GM12878 (cell line): ENCODE results near the gene SH3BP5. TPM values are rescaled to one million over a fixed set of nuclear protein-coding genes. Genes with fewer than 3 reads are reported as not detected.

ENCODE experiments used
- ATAC-seq: fragments of 200-7000 bp; cut with Tn5 transposase; 3 replicates; pipeline ENCODE4 v1.9.1; 2020; ENCODE audit warnings: mild to moderate bottlenecking, moderate library complexity
- BruUV-seq: library from RNA; stranded (reverse); fragments of 400-500 nt; replicated peaks from 2 replicates; lab custom pipeline; 2021; lab: Mats Ljungman, UMichigan
- CTCF ChIA-PET: fragments of 300-600 bp; sonication (Branson Sonifier 250); formaldehyde crosslinking; extraction: SDS; loops from one replicate; lab custom pipeline; 2021; ENCODE audit warnings: inconsistent platforms; lab: Yijun Ruan, JAX
- POLR2A ChIA-PET: fragments of 350-600 bp; formaldehyde crosslinking; extraction: SDS; loops from one replicate; lab custom pipeline; 2021; ENCODE audit warnings: inconsistent platforms; lab: Charles Lee
- RAD21 ChIA-PET: fragments of 300-600 bp; sonication (Branson Sonifier 250); formaldehyde crosslinking; loops from one replicate; lab custom pipeline; 2023; ENCODE audit warnings: antibody characterized with exemption; ENCODE audit not compliant: unreplicated experiment; lab: Charles Lee
- SMC1A ChIA-PET: fragments of 300-600 bp; sonication (Branson Sonifier 250); formaldehyde crosslinking; loops from one replicate; lab custom pipeline; 2023; ENCODE audit not compliant: unreplicated experiment, uncharacterized antibody; lab: Charles Lee
- DNase-seq: peaks from one replicate; pipeline ENCODE4 v3.0.0-alpha.2; 2011; ENCODE audit warnings: low read depth, low spot score
- FAIRE-seq: peaks from 3 replicates; lab custom pipeline; 2011; peaks lifted over from hg19 to GRCh38; lab: Jason Lieb, UNC
- H2AFZ ChIP-seq: 2 replicates; pipeline ENCODE4 v1.6.0; 2011; ENCODE audit warnings: low read depth, low read length, control low read depth; ENCODE audit not compliant: control insufficient read depth
- H3K27ac ChIP-seq: 2 replicates; pipeline ENCODE4 v1.5.1; 2011; ENCODE audit warnings: control low read depth; ENCODE audit not compliant: control insufficient read depth, insufficient read depth
- H3K27me3 ChIP-seq, 2 experiments: replicated peaks in 1 of 2; 2 replicates each; pipeline versions ENCODE4 v1.6.0 to v1.6.1; 2011; ENCODE audit warnings: low read length in 1 of 2; ENCODE audit not compliant: control insufficient read depth in 2 of 2, insufficient read depth in 2 of 2
- H3K36me3 ChIP-seq, 2 experiments: 2 replicates each; pipeline ENCODE4 v1.5.1; 2011; ENCODE audit warnings: low read length in 1 of 2; ENCODE audit not compliant: control insufficient read depth in 2 of 2, insufficient read depth in 2 of 2
- H3K4me1 ChIP-seq: 2 replicates; pipeline ENCODE4 v1.6.1; 2011; ENCODE audit warnings: mild to moderate bottlenecking, low read length, moderate library complexity, mixed read lengths; ENCODE audit not compliant: control insufficient read depth, insufficient read depth
- H3K4me2 ChIP-seq: 2 replicates; pipeline ENCODE4 v1.6.0; 2011; ENCODE audit warnings: control low read depth; ENCODE audit not compliant: control insufficient read depth, insufficient read depth
- H3K4me3 ChIP-seq: fragments of 200-600 bp; sonication (generic); 2 replicates; pipeline ENCODE4 v1.5.1; 2016
- H3K79me2 ChIP-seq: 2 replicates; pipeline ENCODE4 v1.6.0; 2011; ENCODE audit warnings: low read length; ENCODE audit not compliant: control insufficient read depth, insufficient read depth
- H3K9ac ChIP-seq: 2 replicates; pipeline ENCODE4 v1.8.0; 2011; ENCODE audit warnings: low read length, control low read depth, mixed read lengths; ENCODE audit not compliant: control insufficient read depth, insufficient read depth
- H3K9me3 ChIP-seq: replicated peaks from 3 replicates; pipeline ENCODE4 v1.5.1; 2011; ENCODE audit warnings: mild to moderate bottlenecking, low read length; ENCODE audit not compliant: control insufficient read depth, insufficient read depth
- H4K20me1 ChIP-seq: 2 replicates; pipeline ENCODE4 v1.6.0; 2011; ENCODE audit not compliant: control insufficient read depth, insufficient read depth
- BMI1 ChIP-seq: fragments of 450-650 bp; IDR thresholded peaks from 2 replicates; pipeline ENCODE4 v1.6.1; 2016; ENCODE audit warnings: mild to moderate bottlenecking, moderate library complexity, borderline replicate concordance
- CHD4 ChIP-seq: fragments of 200-600 bp; sonication (generic); IDR thresholded peaks from 2 replicates; pipeline ENCODE4 v1.6.1; 2016; ENCODE audit warnings: mild to moderate bottlenecking
- CREM ChIP-seq: IDR thresholded peaks from 2 replicates; pipeline ENCODE4 v1.6.1; 2014; ENCODE audit warnings: antibody characterized with exemption, low read depth
- EP300 ChIP-seq, 2 experiments: fragments of 150-350 bp in 1 of 2; IDR thresholded peaks; 2 replicates each; pipeline ENCODE4 v1.6.1; 2011 to 2012; ENCODE audit warnings: low read depth in 2 of 2, low read length in 2 of 2, borderline replicate concordance in 1 of 2, improper control_type of control experiment in 1 of 2, inconsistent platforms in 1 of 2; ENCODE audit not compliant: control insufficient read depth in 1 of 2
- NFYB ChIP-seq: IDR thresholded peaks from 2 replicates; pipeline ENCODE4 v1.6.1; 2011; ENCODE audit warnings: low read depth, mild to moderate bottlenecking, low read length, improper control_type of control experiment, moderate library complexity; ENCODE audit not compliant: insufficient read depth
- RFX5 ChIP-seq: IDR thresholded peaks from 2 replicates; pipeline ENCODE4 v1.6.1; 2011; ENCODE audit warnings: low read depth, low read length, improper control_type of control experiment
- SMAD1 ChIP-seq: fragments of 450-650 bp; IDR thresholded peaks from 2 replicates; pipeline ENCODE4 v1.6.1; 2018; ENCODE audit warnings: mild to moderate bottlenecking, low read depth; ENCODE audit not compliant: partially characterized antibody
- SPI1 ChIP-seq: IDR thresholded peaks from 2 replicates; pipeline ENCODE4 v1.6.1; 2011; ENCODE audit warnings: low read depth, mild to moderate bottlenecking, low read length, moderate library complexity, borderline replicate concordance; ENCODE audit not compliant: insufficient read depth
- SREBF2 ChIP-seq: IDR thresholded peaks from 2 replicates; pipeline ENCODE4 v1.6.1; 2012; ENCODE audit warnings: mild to moderate bottlenecking, low read length
- WGBS: methylation state at CpG from one replicate; pipeline ENCODE4 v1.1.6; 2016; ENCODE audit warnings: low lambda C conversion rate; ENCODE audit not compliant: insufficient replicate concordance, insufficient coverage; ENCODE audit errors: missing lambda C conversion rate; 5-methylcytosine and 5-hydroxymethylcytosine counted together
- in situ Hi-C: fragments of 300-500 bp; cut with MboI; formaldehyde crosslinking; loops from 9 replicates; pipeline ENCODE4 v1.14.3; 2018; ENCODE audit warnings: mixed read lengths
- intact Hi-C: fragments of 100-400 bp; cut with micrococcal nuclease; formaldehyde crosslinking; loops from one replicate; pipeline ENCODE4 v1.14.2; 2022; ENCODE audit not compliant: unreplicated experiment
- polyA plus RNA-seq, 11 experiments: library from polyadenylated mRNA; depleted of rRNA in 4 of 11; unstranded in 6 of 11; stranded (reverse) in 5 of 11; fragments of >200 nt; fragmentation: Nextera tagmentation in 4 of 11; fragmentation: Illumina TruSeq in 1 of 11; extraction: Ambion mirVana in 4 of 11; extraction: Trizol in 1 of 11; gene quantifications; 1 replicate in 1 of 11; 2 replicates in 10 of 11; pipeline versions ENCODE4 v1.2.1 to v1.2.3, GENCODE V29; 2011 to 2016; ENCODE audit warnings: inconsistent platforms in 2 of 11, missing spikeins in 2 of 11, low read depth in 1 of 11
- total RNA-seq, 4 experiments: library from RNA; depleted of rRNA in 3 of 4; stranded (reverse); fragments of >200 nt in 3 of 4; fragmentation: Illumina TruSeq in 1 of 4; extraction: Trizol in 1 of 4; gene quantifications; 2 replicates each; pipeline versions ENCODE4 v1.2.1 to v1.2.3, GENCODE V29; 2013 to 2021
- TF ChIP-seq, protein P1 (sequence below): IDR thresholded peaks from 2 replicates; pipeline ENCODE4 v1.6.1; 2011; ENCODE audit warnings: borderline replicate concordance, low read depth, mild to moderate bottlenecking, moderate library complexity, mixed read lengths, low read length; ENCODE audit not compliant: insufficient read depth; ENCODE audit errors: extremely low read length
- TF ChIP-seq, protein P2 (sequence below): fragments of 450-650 bp; IDR thresholded peaks from 2 replicates; pipeline ENCODE4 v1.6.1; 2017; ENCODE audit warnings: mild to moderate bottlenecking, low read depth, inconsistent platforms; ENCODE audit not compliant: poor library complexity, severe bottlenecking
- TF ChIP-seq, protein P3 (sequence below): fragments of 450-650 bp; conservative IDR thresholded peaks from 2 replicates; pipeline ENCODE4 v1.6.1; 2017; ENCODE audit warnings: mild to moderate bottlenecking, moderate library complexity

The SH3BP5 gene
- total and polyA plus RNA-seq, 10 of the 15 experiments (the other 5 are each of a cell fraction or from before 2014, with no cell fraction given), result 14.9 to 87.5 (median 43.7) TPM

DNA sequence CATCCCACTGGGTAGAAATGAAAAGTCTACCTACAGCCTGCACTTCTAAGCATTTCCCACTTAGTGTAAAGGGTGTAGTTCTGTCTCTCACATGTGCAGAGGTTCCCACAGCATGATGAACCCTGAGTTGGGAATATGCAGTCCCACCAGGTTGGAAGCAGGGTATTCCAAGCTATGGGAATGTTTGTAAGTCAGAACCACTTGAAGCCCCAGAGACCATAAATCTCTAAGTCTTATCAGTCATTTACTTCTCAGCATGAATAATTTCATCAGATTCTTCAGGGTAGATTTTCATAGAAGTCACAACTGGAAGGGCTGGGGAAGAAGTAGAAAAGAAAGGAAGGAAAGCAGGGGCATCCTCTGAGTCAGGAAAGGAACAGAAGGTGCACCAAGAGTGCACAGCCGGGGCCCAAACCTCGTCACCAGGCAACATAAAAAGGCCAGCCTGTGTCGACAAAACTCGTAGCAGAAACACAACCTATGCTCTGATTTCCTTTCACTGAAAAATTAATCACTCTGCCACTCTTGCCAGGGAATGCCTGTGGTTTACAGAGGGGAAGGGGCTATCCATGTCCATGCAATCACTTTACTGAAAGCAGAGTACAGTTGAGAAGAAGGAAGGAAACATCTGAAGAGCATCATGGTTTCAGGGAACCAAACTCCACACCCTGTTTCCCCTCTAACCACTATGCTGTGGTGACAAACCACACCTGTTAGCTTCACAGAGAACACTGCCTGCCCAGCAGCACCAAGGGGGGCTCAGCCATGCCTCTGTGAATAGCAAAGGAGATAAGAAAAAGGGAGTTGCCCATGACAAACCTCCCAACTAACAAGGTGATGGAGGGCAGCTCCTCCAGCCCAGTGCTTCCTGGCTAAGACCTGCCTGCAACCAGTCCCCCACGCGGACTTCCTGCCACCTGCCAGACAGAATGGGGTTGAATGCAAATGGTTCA lies 40.5 kb downstream of the SH3BP5 start:
- RAD21 ChIA-PET, result interaction anchor here (0.6 to 3.0 kb wide), 10 partner anchors 18 to 265 kb away, joined by 3 to 12 read pairs (median 4); no protein-coding TSS in a partner anchor
- Histone ChIP-seq H3K9me3 (no peaks in the 10 kb centered on the region; the same call in 2 of the 3 replicates), H3K36me3 (peaks cover 6 to 23% of the 10 kb centered on the region in 2 experiments), H4K20me1 (no peaks in the 10 kb centered on the region), H3K9ac (peak overlapping the region; percentile 0; the same call in 1 of the 2 replicates), H3K4me2 (peak overlapping the region; percentile 59), H2AFZ (peak overlapping the region; percentile 0; the same call in 1 of the 2 replicates), H3K79me2 (peaks cover 2% of the 10 kb centered on the region; the same call in 1 of the 2 replicates), H3K4me3 (peak overlapping the region; percentile 17; the same call in 1 of the 2 replicates), H3K27ac (peak overlapping the region; percentile 73), H3K27me3 (no peaks in the 10 kb centered on the region), H3K4me1 (peaks cover 38% of the 10 kb centered on the region)
- 0% methylated on average over 6 of the region's 6 CpGs for WGBS
- DNase-seq, result peak; percentile 89
- BruUV-seq, result no TSS peak
- peak; percentile 91 for FAIRE-seq
- ATAC-seq, result peak; percentile 95
- in situ Hi-C loops (no loop called here), intact Hi-C loops (loop anchor here (1.0 to 2.0 kb wide), 4 partner anchors 19 to 70 kb away; no protein-coding TSS in a partner anchor)
- CTCF ChIA-PET, result interaction anchor here (0.7 to 3.4 kb wide), 8 partner anchors 18 to 183 kb away, joined by 3 to 14 read pairs (median 7); partner anchors contain the start of gene SH3BP5
- POLR2A ChIA-PET, result interaction anchor here (0.6 to 1.7 kb wide), 6 partner anchors 15 to 319 kb away, joined by 3 to 6 read pairs (median 4); no protein-coding TSS in a partner anchor
- SMC1A ChIA-PET, result interaction anchor here (0.6 to 3.6 kb wide), 20 partner anchors 9 to 272 kb away, joined by 3 to 19 read pairs (median 5); partner anchors contain the start of gene SH3BP5
- TF ChIP-seq, protein P1, sequence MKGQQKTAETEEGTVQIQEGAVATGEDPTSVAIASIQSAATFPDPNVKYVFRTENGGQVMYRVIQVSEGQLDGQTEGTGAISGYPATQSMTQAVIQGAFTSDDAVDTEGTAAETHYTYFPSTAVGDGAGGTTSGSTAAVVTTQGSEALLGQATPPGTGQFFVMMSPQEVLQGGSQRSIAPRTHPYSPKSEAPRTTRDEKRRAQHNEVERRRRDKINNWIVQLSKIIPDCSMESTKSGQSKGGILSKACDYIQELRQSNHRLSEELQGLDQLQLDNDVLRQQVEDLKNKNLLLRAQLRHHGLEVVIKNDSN, result no peak
- no peak for TF ChIP-seq NFYB
- TF ChIP-seq CHD4, result no peak
- peak; percentile 49; the same call in 1 of the 2 replicates for TF ChIP-seq CREM
- no peak for TF ChIP-seq RFX5
- TF ChIP-seq SREBF2, result no peak
- no peak for TF ChIP-seq SMAD1
- peak; percentile 61 to 64; a peak in 3 of 4 replicates for TF ChIP-seq EP300 (IDR thresholded peaks at IDR 0.05; ENCODE audit: borderline replicate concordance in 1 of 2, control insufficient read depth in 1 of 2, low read depth in 2 of 2, low read length in 2 of 2)
- TF ChIP-seq, protein P2, sequence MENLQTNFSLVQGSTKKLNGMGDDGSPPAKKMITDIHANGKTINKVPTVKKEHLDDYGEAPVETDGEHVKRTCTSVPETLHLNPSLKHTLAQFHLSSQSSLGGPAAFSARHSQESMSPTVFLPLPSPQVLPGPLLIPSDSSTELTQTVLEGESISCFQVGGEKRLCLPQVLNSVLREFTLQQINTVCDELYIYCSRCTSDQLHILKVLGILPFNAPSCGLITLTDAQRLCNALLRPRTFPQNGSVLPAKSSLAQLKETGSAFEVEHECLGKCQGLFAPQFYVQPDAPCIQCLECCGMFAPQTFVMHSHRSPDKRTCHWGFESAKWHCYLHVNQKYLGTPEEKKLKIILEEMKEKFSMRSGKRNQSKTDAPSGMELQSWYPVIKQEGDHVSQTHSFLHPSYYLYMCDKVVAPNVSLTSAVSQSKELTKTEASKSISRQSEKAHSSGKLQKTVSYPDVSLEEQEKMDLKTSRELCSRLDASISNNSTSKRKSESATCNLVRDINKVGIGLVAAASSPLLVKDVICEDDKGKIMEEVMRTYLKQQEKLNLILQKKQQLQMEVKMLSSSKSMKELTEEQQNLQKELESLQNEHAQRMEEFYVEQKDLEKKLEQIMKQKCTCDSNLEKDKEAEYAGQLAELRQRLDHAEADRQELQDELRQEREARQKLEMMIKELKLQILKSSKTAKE, result peak; percentile 42
- no peak for TF ChIP-seq BMI1
- no peak for TF ChIP-seq SPI1
- TF ChIP-seq, protein P3, sequence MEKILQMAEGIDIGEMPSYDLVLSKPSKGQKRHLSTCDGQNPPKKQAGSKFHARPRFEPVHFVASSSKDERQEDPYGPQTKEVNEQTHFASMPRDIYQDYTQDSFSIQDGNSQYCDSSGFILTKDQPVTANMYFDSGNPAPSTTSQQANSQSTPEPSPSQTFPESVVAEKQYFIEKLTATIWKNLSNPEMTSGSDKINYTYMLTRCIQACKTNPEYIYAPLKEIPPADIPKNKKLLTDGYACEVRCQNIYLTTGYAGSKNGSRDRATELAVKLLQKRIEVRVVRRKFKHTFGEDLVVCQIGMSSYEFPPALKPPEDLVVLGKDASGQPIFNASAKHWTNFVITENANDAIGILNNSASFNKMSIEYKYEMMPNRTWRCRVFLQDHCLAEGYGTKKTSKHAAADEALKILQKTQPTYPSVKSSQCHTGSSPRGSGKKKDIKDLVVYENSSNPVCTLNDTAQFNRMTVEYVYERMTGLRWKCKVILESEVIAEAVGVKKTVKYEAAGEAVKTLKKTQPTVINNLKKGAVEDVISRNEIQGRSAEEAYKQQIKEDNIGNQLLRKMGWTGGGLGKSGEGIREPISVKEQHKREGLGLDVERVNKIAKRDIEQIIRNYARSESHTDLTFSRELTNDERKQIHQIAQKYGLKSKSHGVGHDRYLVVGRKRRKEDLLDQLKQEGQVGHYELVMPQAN, result 0 out of 2 replicates have a peak, but pooled peaks have one; percentile 18
